ENCODE results near the gene IL16.

IL16 gene

DNA sequence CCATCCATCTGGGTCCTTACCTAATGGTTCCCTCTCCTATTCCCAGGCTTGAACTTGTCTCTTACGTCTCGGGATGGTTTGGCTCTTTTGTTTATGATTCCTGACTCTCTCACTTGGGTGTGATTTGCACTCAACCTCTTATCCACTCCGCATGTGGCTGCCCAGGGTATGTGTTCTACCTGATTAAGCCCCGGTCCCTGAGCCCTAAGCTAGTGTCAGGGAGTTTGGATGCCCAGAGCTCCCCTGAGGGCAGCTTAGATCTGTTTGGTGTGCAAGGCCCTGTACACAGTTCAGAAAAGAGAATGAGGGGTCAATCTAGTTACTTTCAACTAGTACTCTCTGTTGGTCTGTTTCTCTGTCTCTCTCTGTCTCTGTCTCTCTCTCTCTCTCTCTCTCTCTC, 143.2 kb downstream of the IL16 start:
- no peak overlapping the region for H3K27ac ChIP-seq (ENCODE audit: low read depth, low read length)
- no peaks in the 10 kb centered on the region for H4K20me1 ChIP-seq (ENCODE audit: low read depth, low read length)
- H3K4me2 ChIP-seq (ENCODE audit: low read depth, low read length, poor library complexity, severe bottlenecking): no peak overlapping the region
- no peaks in the 10 kb centered on the region for H3K27me3 ChIP-seq (ENCODE audit: low read length)
- H3K9ac ChIP-seq (ENCODE audit: low read length): no peak overlapping the region
- H3K9me3 ChIP-seq (ENCODE audit: insufficient read depth, low read length): no peaks in the 10 kb centered on the region
- H3K4me3 ChIP-seq (ENCODE audit: insufficient read depth, low read length, poor library complexity, severe bottlenecking): no peak overlapping the region
- TF ChIP-seq EZH2phosphoT487 (conservative IDR thresholded peaks at IDR 0.05; ENCODE audit: low read length) (no peak), CTCF (IDR thresholded peaks at IDR 0.05; ENCODE audit: insufficient read depth, low read length, poor library complexity, severe bottlenecking) (no peak)
- no peaks in the 10 kb centered on the region for H3K9me2 ChIP-seq (replicated peaks; ENCODE audit: insufficient read depth, low read length)
- no peaks in the 10 kb centered on the region for H3K79me2 ChIP-seq (ENCODE audit: insufficient read depth, low read length)
- no peak overlapping the region for H2AFZ ChIP-seq (ENCODE audit: low read depth, low read length, severe bottlenecking)
- H3F3A ChIP-seq (ENCODE audit: insufficient read depth): no peaks in the 10 kb centered on the region
- H3K36me3 ChIP-seq (ENCODE audit: low read length): no peaks in the 10 kb centered on the region

GRCh38 chr15:81341351-81341750, 144.7 kb downstream of the IL16 start:
- H3K79me2 ChIP-seq (ENCODE audit: insufficient read depth, low read length): no peaks in the 10 kb centered on the region
- H3K27me3 ChIP-seq (ENCODE audit: low read length): no peaks in the 10 kb centered on the region
- no peak overlapping the region for H3K4me3 ChIP-seq (ENCODE audit: insufficient read depth, low read length, poor library complexity, severe bottlenecking)
- H3K9me2 ChIP-seq (replicated peaks; ENCODE audit: insufficient read depth, low read length): no peaks in the 10 kb centered on the region
- no peaks in the 10 kb centered on the region for H4K20me1 ChIP-seq (ENCODE audit: low read depth, low read length)
- TF ChIP-seq EZH2phosphoT487 (conservative IDR thresholded peaks at IDR 0.05; ENCODE audit: low read length): no peak
- no peak for TF ChIP-seq CTCF (IDR thresholded peaks at IDR 0.05; ENCODE audit: insufficient read depth, low read length, poor library complexity, severe bottlenecking)
- H3K36me3 ChIP-seq (ENCODE audit: low read length): no peaks in the 10 kb centered on the region
- no peak overlapping the region for H3K27ac ChIP-seq (ENCODE audit: low read depth, low read length)
- no peak overlapping the region for H3K9ac ChIP-seq (ENCODE audit: low read length)
- no peak overlapping the region for H2AFZ ChIP-seq (ENCODE audit: low read depth, low read length, severe bottlenecking)
- no peak overlapping the region for H3K4me2 ChIP-seq (ENCODE audit: low read depth, low read length, poor library complexity, severe bottlenecking)
- no peaks in the 10 kb centered on the region for H3F3A ChIP-seq (ENCODE audit: insufficient read depth)
- H3K9me3 ChIP-seq (ENCODE audit: insufficient read depth, low read length): no peaks in the 10 kb centered on the region

GRCh38 chr15:81343371-81343770, 146.7 kb downstream of the IL16 start:
- TF ChIP-seq EZH2phosphoT487 (conservative IDR thresholded peaks at IDR 0.05; ENCODE audit: low read length) (no peak), CTCF (IDR thresholded peaks at IDR 0.05; ENCODE audit: insufficient read depth, low read length, poor library complexity, severe bottlenecking) (no peak)
- no peaks in the 10 kb centered on the region for H4K20me1 ChIP-seq (ENCODE audit: low read depth, low read length)

More at GRCh38 chr15:81343371-81343770, 146.7 kb downstream of the IL16 start:
- H3K9me2 ChIP-seq (replicated peaks; ENCODE audit: insufficient read depth, low read length): no peaks in the 10 kb centered on the region
- H3K4me3 ChIP-seq (ENCODE audit: insufficient read depth, low read length, poor library complexity, severe bottlenecking): no peak overlapping the region
- no peaks in the 10 kb centered on the region for H3K9me3 ChIP-seq (ENCODE audit: insufficient read depth, low read length)
- H3K9ac ChIP-seq (ENCODE audit: low read length): no peak overlapping the region
- no peak overlapping the region for H3K27ac ChIP-seq (ENCODE audit: low read depth, low read length)
- no peaks in the 10 kb centered on the region for H3K36me3 ChIP-seq (ENCODE audit: low read length)
- H3K79me2 ChIP-seq (ENCODE audit: insufficient read depth, low read length): no peaks in the 10 kb centered on the region
- H3K27me3 ChIP-seq (ENCODE audit: low read length): no peaks in the 10 kb centered on the region
- H3K4me2 ChIP-seq (ENCODE audit: low read depth, low read length, poor library complexity, severe bottlenecking): no peak overlapping the region
- H3F3A ChIP-seq (ENCODE audit: insufficient read depth): no peaks in the 10 kb centered on the region
- H2AFZ ChIP-seq (ENCODE audit: low read depth, low read length, severe bottlenecking): no peak overlapping the region

Measured in SU-DHL-6 (cell line).